Stimulated activated CD8-positive, alpha-beta memory T cell treated with anti-CD3 and anti-CD28 coated beads, Interleukin-4, amount 100 ng/mL, for 4 hours (primary cell): Measurements from ENCODE around the gene KIF26B.
"Not testable (repeated sequence)": the region's sequence is repeated elsewhere in the genome, so short reads cannot be mapped to it uniquely, and the experiment has no call there.

ENCODE experiments used
- DNase-seq, 2 donors: peaks; one replicate each; pipeline ENCODE4 v3.0.0-alpha.2; 2020; ENCODE audit warnings: low read depth in 2 of 2, low spot score in 1 of 2

KIF26B gene

GRCh38 chr1:245348626-245349025 lies 193.8 kb downstream of the KIF26B start:
- no peak for DNase-seq

GRCh38 chr1:245353411-245353810 lies 198.6 kb downstream of the KIF26B start:
- no peak for DNase-seq

- no peak for DNase-seq
Observed at GRCh38 chr1:245353915-245354775, 199.4 kb downstream of the KIF26B start.

- DNase-seq = not testable (repeated sequence)
Observed at GRCh38 chr1:245355851-245356630, 201.3 kb downstream of the KIF26B start.

- no peak for DNase-seq
Observed at GRCh38 chr1:245356891-245357585, 202.3 kb downstream of the KIF26B start.

- not testable (repeated sequence) for DNase-seq
Observed at GRCh38 chr1:245359101-245359680, 204.4 kb downstream of the KIF26B start.

GRCh38 chr1:245361065-245361464 lies 206.3 kb downstream of the KIF26B start:
- DNase-seq = no peak

GRCh38 chr1:245361951-245362350 lies 207.2 kb downstream of the KIF26B start:
- DNase-seq = no peak

- no peak for DNase-seq
Observed at GRCh38 chr1:245363461-245364200, 208.8 kb downstream of the KIF26B start.

- no peak for DNase-seq
Observed at GRCh38 chr1:245365095-245366020, 210.6 kb downstream of the KIF26B start.

- DNase-seq = no peak
Observed at GRCh38 chr1:245366886-245367285, 212.1 kb downstream of the KIF26B start.

- no peak for DNase-seq
Observed at GRCh38 chr1:245370175-245370825, 215.5 kb downstream of the KIF26B start.

- no peak for DNase-seq
Observed at GRCh38 chr1:245370905-245371581, 216.3 kb downstream of the KIF26B start.

- no peak for DNase-seq
Observed at GRCh38 chr1:245373131-245373530, 218.3 kb downstream of the KIF26B start.

- DNase-seq = no peak
Observed at GRCh38 chr1:245375789-245376460, 221.1 kb downstream of the KIF26B start.

- no peak for DNase-seq
Observed at GRCh38 chr1:245377854-245378253, 223.1 kb downstream of the KIF26B start.

GRCh38 chr1:245378311-245378722 lies 223.5 kb downstream of the KIF26B start:
- no peak for DNase-seq

- no peak for DNase-seq
Observed at GRCh38 chr1:245378745-245379144, 224.0 kb downstream of the KIF26B start.
